GM12873 (cell line): ENCODE data around the gene REXO1.

Source experiments
- TF ChIP-seq, protein P1 (sequence below): IDR thresholded peaks from 2 replicates; pipeline ENCODE4 v1.5.1; 2012; ENCODE audit warnings: low read depth, mild to moderate bottlenecking, moderate library complexity, low read length, control low read depth; ENCODE audit not compliant: insufficient read depth; ENCODE audit errors: missing control alignments

REXO1 gene

GRCh38 chr19:1855828-1856255 lies 7.6 kb upstream of the REXO1 start:
- TF ChIP-seq, protein P1, sequence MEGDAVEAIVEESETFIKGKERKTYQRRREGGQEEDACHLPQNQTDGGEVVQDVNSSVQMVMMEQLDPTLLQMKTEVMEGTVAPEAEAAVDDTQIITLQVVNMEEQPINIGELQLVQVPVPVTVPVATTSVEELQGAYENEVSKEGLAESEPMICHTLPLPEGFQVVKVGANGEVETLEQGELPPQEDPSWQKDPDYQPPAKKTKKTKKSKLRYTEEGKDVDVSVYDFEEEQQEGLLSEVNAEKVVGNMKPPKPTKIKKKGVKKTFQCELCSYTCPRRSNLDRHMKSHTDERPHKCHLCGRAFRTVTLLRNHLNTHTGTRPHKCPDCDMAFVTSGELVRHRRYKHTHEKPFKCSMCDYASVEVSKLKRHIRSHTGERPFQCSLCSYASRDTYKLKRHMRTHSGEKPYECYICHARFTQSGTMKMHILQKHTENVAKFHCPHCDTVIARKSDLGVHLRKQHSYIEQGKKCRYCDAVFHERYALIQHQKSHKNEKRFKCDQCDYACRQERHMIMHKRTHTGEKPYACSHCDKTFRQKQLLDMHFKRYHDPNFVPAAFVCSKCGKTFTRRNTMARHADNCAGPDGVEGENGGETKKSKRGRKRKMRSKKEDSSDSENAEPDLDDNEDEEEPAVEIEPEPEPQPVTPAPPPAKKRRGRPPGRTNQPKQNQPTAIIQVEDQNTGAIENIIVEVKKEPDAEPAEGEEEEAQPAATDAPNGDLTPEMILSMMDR = no peak

- TF ChIP-seq, protein P1 = no peak
Measured at GRCh38 chr19:1855040-1855827, 7.0 kb upstream of the REXO1 start.

GRCh38 chr19:1854542-1855039 lies 6.3 kb upstream of the REXO1 start:
- TF ChIP-seq, protein P1 = no peak

DNA sequence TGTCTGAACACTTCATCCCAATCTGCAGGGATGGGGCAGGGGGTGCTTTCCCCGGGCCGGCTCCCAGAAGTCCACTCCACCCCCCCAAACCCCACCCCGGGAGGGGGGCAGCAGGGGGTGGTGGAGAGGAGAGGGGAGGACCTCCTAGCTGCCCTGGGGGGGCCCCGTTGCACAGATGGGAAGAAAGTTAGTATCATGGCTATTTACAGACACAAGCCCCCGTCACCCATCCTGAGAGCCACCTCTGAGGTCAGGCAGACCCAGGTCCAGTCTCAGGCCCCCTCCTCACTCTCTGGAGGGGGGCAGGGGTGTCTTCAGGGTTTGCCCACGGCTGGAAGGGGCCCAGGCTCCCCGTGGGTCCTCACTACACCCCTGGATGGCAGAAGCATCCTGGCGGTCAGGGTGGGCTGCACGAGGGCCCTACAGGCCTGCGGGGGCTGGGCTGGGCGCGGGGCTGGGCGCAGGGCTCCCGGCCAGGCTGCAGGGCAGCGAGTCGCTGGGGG lies 5.8 kb upstream of the REXO1 start:
- TF ChIP-seq, protein P1 = no peak

DNA sequence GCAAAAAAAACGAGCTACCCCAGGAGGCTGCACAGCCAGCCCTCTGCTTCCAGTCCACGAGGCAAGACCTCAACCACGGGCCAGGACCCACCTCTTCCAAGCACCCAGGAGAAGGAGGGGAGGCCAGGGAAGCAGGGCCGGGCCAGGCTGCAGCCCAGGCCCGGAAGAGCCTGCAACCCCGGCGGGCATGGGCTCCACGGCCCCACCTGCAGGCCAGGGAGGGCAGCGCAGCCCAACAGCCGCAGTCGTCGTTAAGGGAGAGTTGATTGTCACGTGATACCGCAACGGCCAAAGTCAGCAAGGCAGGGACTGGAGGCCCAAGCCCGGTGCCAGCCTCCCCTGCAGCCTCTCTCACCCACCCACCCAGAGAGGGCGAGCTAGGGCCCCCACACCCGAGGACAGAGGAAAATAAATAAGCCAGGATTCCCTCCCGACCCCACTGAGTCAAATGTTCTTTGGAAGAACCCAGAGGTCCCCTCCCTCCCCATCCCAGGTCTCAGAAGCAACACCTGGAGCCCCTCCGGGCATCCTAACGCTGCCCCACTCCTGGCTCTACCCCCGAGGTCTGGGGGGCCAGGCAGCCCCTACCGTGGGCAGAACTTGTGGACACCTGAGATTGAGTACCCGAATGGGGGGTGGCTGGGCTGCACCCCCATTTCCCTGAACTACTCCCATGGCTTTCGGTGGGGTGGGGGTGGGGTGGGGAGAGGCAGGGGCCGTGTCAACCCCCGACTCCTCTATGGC lies 5.2 kb upstream of the REXO1 start:
- TF ChIP-seq, protein P1 = peak; percentile 97

DNA sequence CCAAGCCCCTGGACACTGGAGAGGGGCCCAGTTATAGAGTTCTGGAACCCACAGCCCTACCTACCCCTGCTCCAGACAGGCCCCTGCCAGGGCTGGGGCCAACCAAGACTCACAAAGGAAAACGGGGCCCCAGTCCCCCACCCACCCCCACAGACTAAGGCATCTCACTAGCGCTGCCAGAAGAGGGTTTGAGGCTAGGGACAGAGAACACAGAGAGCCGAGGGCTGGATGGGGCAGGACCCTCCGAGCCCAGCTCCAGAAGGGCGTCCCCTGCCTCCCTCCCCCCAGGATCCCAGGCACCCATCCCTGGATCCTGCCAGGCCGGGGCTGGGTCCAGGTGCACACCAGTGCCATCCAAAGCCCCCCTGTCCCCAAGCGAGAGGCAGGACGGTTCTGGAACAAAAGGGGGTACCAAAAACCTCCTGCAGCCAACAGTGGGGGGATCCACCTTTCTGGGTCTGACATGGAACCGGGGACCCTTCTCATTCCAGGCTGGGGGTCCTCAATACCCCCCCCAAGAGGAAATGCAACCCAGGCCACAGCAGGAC lies 4.4 kb upstream of the REXO1 start:
- TF ChIP-seq, protein P1 = no peak
